Stimulated activated naive CD8-positive, alpha-beta T cell treated with anti-CD3 and anti-CD28 coated beads, Interleukin-15, Interleukin-2, amounts not matched to agents 100 U/mL and 50 U/mL, for 24 hours (primary cell): Measurements from ENCODE around the gene MOGAT1.

Experiments used
- ATAC-seq: fragments of 150-1000 bp; cut with Tn5 transposase; one replicate; pipeline ENCODE4 v1.10.0; 2021
- DNase-seq: peaks from one replicate; pipeline ENCODE4 v3.0.0; 2021

The MOGAT1 gene

DNA sequence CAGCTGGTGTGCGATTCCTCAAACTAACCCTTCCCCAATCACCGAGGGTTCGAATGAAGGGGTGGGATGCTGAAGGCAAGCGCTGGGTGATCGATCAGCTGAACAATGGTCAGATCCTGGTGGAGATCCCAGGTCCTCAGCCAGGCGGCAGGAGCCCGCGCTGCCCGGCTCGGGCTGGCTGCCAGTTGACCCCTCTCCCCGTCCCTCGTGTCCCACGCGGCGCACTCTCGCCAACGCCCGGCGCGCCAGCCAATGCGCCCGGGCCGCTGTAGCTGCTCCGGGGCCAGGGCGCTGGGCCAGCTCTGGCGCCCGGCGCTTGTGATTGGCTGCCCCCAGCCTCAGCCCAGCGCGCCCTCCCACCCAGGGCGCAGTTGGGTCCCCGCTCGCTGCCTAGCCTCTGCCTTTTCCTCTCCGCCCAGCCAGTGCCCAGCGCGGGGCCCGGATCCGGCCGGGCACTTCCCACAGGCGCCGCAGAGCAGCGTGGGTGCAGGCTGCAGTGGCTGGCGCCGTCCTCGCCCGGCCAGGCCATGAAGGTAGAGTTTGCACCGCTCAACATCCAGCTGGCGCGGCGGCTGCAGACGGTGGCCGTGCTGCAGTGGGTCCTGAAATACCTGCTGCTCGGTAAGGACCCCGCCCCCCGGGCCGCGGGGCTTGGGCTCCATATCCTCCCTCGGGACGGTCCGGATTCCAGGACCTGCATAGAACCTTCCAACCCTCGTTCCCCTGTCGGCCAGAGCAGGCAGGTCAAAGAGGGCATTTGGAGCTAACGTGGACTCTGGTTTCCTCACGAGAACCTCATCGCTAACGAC is at the start of gene MOGAT1:
Gene MOGAT1 (plus strand): TSS at position 400 of the 809 bp plus-strand sequence. CDS start 128 bp downstream, at position 528.
- ATAC-seq = peak; percentile 51

GRCh38 chr2:222621893-222622292 is 49.6 kb upstream of the MOGAT1 start:
- ATAC-seq = no peak

More for the DNA sequence above, at the start of gene MOGAT1:
- no peak for DNase-seq

DNA sequence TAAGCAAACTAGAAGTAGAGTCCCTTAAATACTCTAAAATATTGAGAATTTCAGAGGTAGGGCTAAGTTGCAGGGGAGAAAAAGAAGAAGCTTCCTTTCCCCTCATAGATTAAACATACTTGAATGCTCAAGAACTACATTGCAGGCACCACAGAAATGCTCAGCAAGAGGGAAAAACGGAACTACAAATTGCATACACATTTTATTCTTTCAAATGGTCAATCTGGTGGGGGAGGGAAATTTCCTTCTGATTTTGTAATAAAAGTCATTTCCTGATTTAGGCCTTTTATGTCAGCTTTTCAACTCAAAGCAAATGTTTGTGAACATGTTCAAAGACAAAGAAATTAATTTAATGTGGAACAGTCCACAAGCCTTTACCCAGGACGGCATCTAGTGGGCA is 48.5 kb upstream of the MOGAT1 start:
- ATAC-seq (no peak), DNase-seq (no peak)

More at GRCh38 chr2:222621893-222622292, 49.6 kb upstream of the MOGAT1 start:
- DNase-seq = no peak

- DNase-seq (no peak), ATAC-seq (no peak)
These were observed 47.6 kb upstream of the MOGAT1 start for GRCh38 chr2:222623756-222624309.

GRCh38 chr2:222627764-222628163 is 43.7 kb upstream of the MOGAT1 start:
- ATAC-seq (no peak), DNase-seq (no peak)

- no peak for DNase-seq
- no peak for ATAC-seq
These were observed 36.2 kb upstream of the MOGAT1 start for GRCh38 chr2:222635295-222635694.

- ATAC-seq (no peak), DNase-seq (no peak)
These were observed 34.4 kb upstream of the MOGAT1 start for GRCh38 chr2:222637067-222637466.

- DNase-seq = no peak
These were observed 30.1 kb upstream of the MOGAT1 start for GRCh38 chr2:222641336-222641735.

DNA sequence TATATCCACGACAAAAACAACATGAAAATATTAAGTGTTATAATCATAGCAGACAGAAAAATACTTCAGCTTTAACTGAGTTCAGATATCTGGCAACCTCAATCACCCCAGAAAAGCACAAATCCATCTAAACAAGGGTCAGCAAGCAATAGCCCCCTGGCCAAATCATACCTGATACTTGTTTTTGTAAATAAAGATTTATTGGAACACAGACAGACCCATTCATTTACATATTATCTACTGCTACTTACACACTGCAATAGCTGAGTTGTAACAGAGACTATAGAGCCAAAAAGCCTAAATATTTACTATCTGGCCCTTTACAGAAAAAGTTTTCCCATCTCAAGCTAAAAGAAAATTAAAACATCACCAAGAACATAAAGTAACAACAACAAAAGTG is 28.3 kb upstream of the MOGAT1 start:
- no peak for ATAC-seq
- DNase-seq = no peak

More at GRCh38 chr2:222641336-222641735, 30.1 kb upstream of the MOGAT1 start:
- ATAC-seq = no peak

DNA sequence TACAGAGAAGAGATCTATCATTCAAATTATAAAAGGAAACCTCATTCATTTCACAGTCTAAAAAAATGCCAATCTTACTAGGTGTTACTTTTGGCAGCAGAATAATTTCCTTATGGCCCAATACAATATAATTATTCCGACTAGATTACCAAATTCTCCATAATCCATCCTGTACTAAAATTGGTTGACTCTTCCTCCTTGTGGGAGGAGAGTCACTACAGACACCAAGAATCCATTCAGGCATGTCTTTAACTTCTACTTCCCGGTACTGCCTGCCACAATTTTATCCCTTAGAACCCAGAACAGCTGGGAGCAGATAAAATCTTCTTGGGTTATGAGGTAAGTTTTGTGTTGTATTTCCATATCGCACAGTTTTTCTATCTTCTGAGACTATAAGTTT is 25.4 kb upstream of the MOGAT1 start:
- no peak for ATAC-seq
- DNase-seq = no peak

DNA sequence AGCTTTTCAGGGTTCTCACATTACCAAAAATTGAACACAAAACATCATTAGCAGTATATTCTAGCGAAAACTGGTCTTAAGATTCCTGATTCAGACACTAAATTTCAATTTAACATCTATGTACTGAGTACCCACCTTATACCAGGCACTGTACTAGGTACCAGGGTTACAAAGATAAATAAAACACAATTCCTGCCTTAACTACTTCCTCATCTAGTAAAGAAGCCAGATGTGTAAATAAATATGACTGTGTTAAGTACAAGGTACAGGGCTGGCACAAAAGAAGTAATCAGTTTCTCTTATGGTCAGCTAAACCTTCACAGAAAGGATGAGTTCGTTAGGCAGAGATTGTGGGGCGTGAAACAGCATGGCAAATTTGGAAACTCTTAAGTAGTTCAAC is 21.7 kb upstream of the MOGAT1 start:
- DNase-seq (no peak), ATAC-seq (no peak)

DNA sequence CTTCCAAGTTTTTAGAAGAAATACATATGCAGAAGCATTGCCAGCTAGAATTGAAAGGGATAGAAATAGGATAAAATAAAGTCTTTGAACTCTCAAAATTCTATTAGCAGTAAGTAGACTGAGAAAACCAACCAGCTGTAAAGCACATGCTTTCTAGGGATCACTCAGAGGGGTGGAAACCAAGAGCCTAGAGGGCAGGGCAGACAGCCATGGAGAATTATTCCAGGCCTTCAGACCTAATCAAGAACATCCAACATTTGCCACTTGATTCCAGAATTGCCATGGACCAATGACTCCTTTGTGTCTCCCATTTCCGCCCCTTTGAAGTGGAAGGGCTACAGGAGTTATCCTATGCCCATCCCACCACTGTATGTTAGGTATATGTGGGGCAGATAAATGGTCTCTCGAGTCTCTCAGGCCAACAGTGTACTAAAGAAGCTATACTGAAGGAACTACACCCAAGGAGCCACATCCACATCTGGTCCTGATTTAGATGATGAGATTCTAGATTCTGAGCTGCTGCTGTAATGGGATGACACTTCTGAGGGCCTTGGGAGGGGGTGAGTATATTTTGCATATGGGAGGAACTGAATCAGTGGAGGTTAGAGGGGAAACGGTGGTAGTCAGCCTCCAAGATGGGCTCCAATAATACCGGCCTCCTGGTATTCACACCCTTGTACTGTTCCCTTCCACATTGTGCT is 19.6 kb upstream of the MOGAT1 start:
- no peak for ATAC-seq
- DNase-seq = no peak

GRCh38 chr2:222652491-222653255 is 18.8 kb upstream of the MOGAT1 start:
- ATAC-seq = no peak

DNA sequence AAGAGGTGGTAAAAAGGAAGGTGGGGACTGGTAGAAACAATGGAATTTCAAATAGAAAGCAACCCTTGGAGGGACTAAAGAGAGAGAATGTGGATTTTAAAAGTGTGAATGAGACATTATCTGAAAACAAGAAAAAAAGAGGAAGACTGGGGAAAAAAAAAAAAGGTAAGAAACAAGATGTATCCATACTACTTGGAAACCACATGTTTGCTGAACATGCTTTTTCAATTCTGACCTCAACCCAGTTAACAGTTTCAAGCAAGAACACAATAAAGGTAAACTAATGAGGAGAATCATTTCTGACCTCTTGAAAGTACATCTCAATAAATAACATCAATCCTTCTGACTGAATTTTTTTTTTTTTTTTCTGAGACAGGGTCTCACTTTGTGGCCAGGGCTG is 18.2 kb upstream of the MOGAT1 start:
- ATAC-seq = no peak
- DNase-seq = no peak

More at GRCh38 chr2:222652491-222653255, 18.8 kb upstream of the MOGAT1 start:
- no peak for DNase-seq

GRCh38 chr2:222655787-222656525 is 15.5 kb upstream of the MOGAT1 start, which contains the start of gene FARSB:
FARSB (minus strand) TSS chr2:222656092; CDS start chr2:222656073, 19 bp downstream.
- DNase-seq (peak; percentile 91), ATAC-seq (peak; percentile 94)

- ATAC-seq (peak; percentile 14), DNase-seq (no peak)
These were observed 14.7 kb upstream of the MOGAT1 start for GRCh38 chr2:222656526-222657446.

GRCh38 chr2:222663479-222663878 is 8.0 kb upstream of the MOGAT1 start:
- DNase-seq (no peak), ATAC-seq (no peak)

- DNase-seq (no peak), ATAC-seq (no peak)
These were observed 2.8 kb upstream of the MOGAT1 start for GRCh38 chr2:222668494-222669154.

DNA sequence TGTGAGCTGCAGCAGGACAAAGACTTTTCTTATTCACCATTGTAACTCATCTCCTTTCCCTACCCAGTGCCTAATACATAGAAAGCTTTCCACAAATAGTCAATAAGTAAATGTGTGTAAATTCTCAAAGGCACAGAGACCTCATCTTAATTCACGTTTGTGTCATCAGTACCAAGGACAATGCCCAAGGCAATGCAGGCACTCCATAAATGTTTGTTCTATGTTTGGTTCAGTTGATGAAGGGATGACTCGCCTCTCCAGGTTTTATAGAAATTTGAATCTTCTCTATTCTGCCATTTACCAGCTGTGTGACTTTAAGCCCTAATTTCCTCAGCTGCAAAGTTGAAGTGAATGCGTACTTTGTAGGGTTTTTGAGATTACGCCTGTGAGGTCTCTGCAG is 2.1 kb upstream of the MOGAT1 start:
- no peak for DNase-seq
- ATAC-seq = no peak
